Progenitor cell of endocrine pancreas (in vitro differentiated cells): ENCODE measurements around the gene EFL1. TPM values are rescaled to one million over a fixed set of nuclear protein-coding genes. Genes with fewer than 3 reads are reported as not detected.
"Not testable (repeated sequence)": the region's sequence is repeated elsewhere in the genome, so short reads cannot be mapped to it uniquely, and the experiment has no call there.

Experiments used
- DNase-seq: peaks from one replicate; pipeline ENCODE4 v3.0.0; 2021; ENCODE audit warnings: low spot score; ENCODE audit not compliant: unreplicated experiment
- H3K27ac Mint-ChIP-seq: 2 replicates; pipeline ENCODE4 v1.8.0; 2021; ENCODE audit warnings: mild to moderate bottlenecking, moderate library complexity, mixed read lengths
- H3K27me3 Mint-ChIP-seq: 2 replicates; pipeline ENCODE4 v1.8.0; 2021; ENCODE audit warnings: mixed read lengths
- H3K36me3 Mint-ChIP-seq: 2 replicates; pipeline ENCODE4 v1.8.0; 2022; ENCODE audit warnings: mixed read lengths; ENCODE audit not compliant: insufficient read depth
- H3K4me1 Mint-ChIP-seq: 2 replicates; pipeline ENCODE4 v1.8.0; 2021; ENCODE audit warnings: low read depth, mixed read lengths
- H3K4me3 Mint-ChIP-seq: 2 replicates; pipeline ENCODE4 v1.8.0; 2021; ENCODE audit warnings: low read depth, mild to moderate bottlenecking, moderate library complexity, mixed read lengths
- H3K9me3 Mint-ChIP-seq: 2 replicates; pipeline ENCODE4 v1.8.0; 2021; ENCODE audit warnings: low read depth, mixed read lengths
- total RNA-seq: library from RNA; stranded (reverse); gene quantifications from 2 replicates; pipeline ENCODE4 v1.2.1, GENCODE V29; 2021
- TF ChIP-seq, protein P1 (sequence below): fragments of 200-600 bp; sonication (generic); IDR thresholded peaks from one replicate; pipeline ENCODE4 v1.5.0; 2021; ENCODE audit warnings: antibody characterized with exemption, mild to moderate bottlenecking; ENCODE audit not compliant: unreplicated experiment

EFL1 gene
- total RNA-seq, 1 donor from 2014 or later, result 31.1 TPM

- H3K4me1 Mint-ChIP-seq, result no peaks in the 10 kb centered on the region
- DNase-seq, result no peak
- no peaks in the 10 kb centered on the region for H3K9me3 Mint-ChIP-seq
- TF ChIP-seq, protein P1, sequence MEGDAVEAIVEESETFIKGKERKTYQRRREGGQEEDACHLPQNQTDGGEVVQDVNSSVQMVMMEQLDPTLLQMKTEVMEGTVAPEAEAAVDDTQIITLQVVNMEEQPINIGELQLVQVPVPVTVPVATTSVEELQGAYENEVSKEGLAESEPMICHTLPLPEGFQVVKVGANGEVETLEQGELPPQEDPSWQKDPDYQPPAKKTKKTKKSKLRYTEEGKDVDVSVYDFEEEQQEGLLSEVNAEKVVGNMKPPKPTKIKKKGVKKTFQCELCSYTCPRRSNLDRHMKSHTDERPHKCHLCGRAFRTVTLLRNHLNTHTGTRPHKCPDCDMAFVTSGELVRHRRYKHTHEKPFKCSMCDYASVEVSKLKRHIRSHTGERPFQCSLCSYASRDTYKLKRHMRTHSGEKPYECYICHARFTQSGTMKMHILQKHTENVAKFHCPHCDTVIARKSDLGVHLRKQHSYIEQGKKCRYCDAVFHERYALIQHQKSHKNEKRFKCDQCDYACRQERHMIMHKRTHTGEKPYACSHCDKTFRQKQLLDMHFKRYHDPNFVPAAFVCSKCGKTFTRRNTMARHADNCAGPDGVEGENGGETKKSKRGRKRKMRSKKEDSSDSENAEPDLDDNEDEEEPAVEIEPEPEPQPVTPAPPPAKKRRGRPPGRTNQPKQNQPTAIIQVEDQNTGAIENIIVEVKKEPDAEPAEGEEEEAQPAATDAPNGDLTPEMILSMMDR, result no peak
- H3K27me3 Mint-ChIP-seq, result peaks cover 2% of the 10 kb centered on the region
- H3K36me3 Mint-ChIP-seq, result no peaks in the 10 kb centered on the region
- no peak overlapping the region for H3K4me3 Mint-ChIP-seq
- no peak overlapping the region for H3K27ac Mint-ChIP-seq
These were observed 36.0 kb upstream of the EFL1 start for GRCh38 chr15:82298520-82298919.

GRCh38 chr15:82298032-82298431, 35.5 kb upstream of the EFL1 start:
- TF ChIP-seq, protein P1, result no peak
- no peaks in the 10 kb centered on the region for H3K9me3 Mint-ChIP-seq
- H3K4me1 Mint-ChIP-seq, result no peaks in the 10 kb centered on the region
- H3K4me3 Mint-ChIP-seq, result no peak overlapping the region
- H3K36me3 Mint-ChIP-seq, result no peaks in the 10 kb centered on the region
- H3K27ac Mint-ChIP-seq, result no peak overlapping the region
- no peaks in the 10 kb centered on the region for H3K27me3 Mint-ChIP-seq
- no peak for DNase-seq

DNA sequence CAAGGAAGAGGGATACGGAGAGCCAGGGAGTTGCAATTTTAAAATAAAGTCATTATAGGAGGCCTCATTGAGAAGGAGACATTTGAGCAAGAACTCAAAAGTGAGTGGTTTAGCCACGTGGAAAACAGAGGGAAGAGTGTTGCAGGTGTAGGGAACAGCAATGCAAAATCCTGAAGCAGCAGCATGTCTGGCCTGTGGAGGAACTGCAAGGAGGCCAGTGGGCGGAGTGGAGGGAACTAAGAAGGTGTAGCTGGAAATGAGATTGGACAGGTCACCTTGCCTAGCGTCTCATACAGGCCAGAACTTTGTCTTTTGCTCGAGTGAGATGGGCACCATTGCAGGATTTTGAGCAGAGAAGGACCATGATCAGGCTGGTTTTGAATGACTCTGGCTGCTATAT, 35.0 kb upstream of the EFL1 start:
- Mint-ChIP-seq H3K9me3 (no peaks in the 10 kb centered on the region), H3K4me3 (no peak overlapping the region), H3K4me1 (no peaks in the 10 kb centered on the region), H3K27me3 (no peaks in the 10 kb centered on the region), H3K27ac (no peak overlapping the region), H3K36me3 (no peaks in the 10 kb centered on the region)
- TF ChIP-seq, protein P1, result no peak
- DNase-seq, result no peak

DNA sequence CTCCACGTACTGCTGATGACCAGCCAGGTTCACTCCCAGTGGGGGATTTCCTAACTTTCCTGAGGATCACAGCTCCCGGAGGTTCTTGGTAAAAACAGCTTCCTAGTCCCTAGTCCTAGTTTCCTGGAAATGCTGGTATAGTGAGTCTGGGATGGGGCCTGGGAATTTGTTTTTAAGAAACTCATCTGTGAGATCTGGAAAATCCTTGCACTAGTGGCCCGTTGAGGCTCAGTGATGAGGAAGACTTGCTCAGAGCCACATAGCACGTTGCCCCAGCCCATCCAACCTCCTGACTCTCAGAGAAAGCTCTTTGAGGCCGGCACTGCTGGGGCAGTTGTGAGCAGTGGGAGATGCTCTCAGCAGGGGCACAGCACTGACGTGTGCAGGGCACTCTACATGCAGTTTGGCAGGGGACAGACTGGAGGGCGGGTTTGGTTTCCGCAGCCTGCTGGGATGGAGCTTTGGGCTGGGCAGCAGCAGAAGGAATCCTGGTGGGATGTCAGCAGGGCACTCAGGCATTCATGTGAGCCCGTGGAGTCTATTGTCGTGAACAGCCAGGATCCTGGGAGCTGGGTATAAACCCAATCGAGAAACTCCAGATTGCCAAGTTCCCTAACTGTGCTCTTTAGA, 31.6 kb upstream of the EFL1 start:
- Mint-ChIP-seq H3K27me3 (no peaks in the 10 kb centered on the region), H3K9me3 (peaks cover 8% of the 10 kb centered on the region), H3K4me3 (no peak overlapping the region), H3K27ac (no peak overlapping the region), H3K36me3 (no peaks in the 10 kb centered on the region), H3K4me1 (no peaks in the 10 kb centered on the region)
- TF ChIP-seq, protein P1, result no peak
- no peak for DNase-seq

- Mint-ChIP-seq H3K4me1 (no peaks in the 10 kb centered on the region), H3K27me3 (no peaks in the 10 kb centered on the region), H3K4me3 (no peak overlapping the region), H3K36me3 (no peaks in the 10 kb centered on the region), H3K27ac (no peak overlapping the region), H3K9me3 (peaks cover 17% of the 10 kb centered on the region)
- TF ChIP-seq, protein P1, result no peak
- no peak for DNase-seq
These were observed 29.7 kb upstream of the EFL1 start for GRCh38 chr15:82292271-82292670.

DNA sequence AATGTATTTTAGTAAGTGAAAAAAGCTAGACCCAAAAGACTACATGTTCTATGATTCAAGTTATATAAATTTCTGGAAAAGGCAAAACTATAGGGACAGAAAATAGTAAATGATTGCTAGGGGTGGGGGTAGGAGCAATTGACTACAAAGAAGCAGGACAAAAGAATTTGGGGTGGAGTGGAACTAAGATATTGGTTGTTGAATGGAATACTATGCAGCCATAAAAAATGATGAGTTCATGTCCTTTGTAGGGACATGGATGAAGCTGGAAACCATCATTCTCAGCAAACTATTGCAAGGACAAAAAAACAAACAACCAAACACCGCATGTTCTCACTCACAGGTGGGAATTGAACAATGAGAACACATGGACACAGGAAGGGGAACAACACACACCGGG, 25.7 kb upstream of the EFL1 start:
- H3K4me3 Mint-ChIP-seq, H3K27ac Mint-ChIP-seq, H3K36me3 Mint-ChIP-seq, H3K4me1 Mint-ChIP-seq, H3K27me3 Mint-ChIP-seq, DNase-seq: not testable (repeated sequence)
- H3K9me3 Mint-ChIP-seq, result peaks cover 17% of the 10 kb centered on the region

DNA sequence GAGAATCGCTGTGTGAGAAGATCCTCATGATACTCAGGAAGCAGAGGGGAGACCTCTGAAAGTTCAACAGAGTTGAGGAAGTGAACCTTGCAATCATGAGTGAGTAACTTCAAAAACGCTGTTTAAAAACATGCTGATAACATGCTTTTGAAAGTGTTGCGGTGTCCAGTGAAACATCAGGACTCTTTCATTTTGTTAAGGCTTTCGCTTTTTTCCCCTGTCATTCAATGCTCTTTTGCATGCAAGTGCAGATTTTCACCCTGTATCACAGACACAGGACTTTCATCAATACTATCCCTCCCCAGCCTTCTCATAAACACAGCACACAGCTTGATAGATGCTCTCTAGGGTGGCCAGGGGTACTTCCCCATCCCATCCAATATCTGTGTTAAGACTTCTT, 23.9 kb upstream of the EFL1 start:
- H3K27me3 Mint-ChIP-seq, result not testable (repeated sequence)

DNA sequence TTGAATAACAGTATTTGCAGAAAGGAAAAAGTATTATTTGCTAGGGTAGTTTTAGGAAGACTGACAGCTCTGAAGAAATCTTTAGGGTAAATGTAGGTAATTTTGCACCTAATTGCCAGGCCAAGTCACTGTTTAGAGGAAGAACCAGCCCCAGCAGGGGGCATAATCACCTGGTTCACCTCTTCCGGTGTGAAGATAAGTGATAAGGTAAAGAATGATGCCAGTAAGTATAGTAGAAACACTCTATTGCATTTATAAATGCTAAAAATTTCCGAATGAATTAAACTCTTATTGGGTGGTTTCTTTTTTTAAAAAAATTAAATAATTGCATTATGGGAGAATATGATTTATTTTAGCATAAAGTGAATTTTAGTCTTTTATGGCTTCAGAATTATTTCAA, 21.8 kb upstream of the EFL1 start:
- not testable (repeated sequence) for H3K4me1 Mint-ChIP-seq, H3K27ac Mint-ChIP-seq, DNase-seq, H3K4me3 Mint-ChIP-seq, H3K27me3 Mint-ChIP-seq, H3K36me3 Mint-ChIP-seq
- peaks cover 11% of the 10 kb centered on the region for H3K9me3 Mint-ChIP-seq

More for the DNA sequence above, 23.9 kb upstream of the EFL1 start:
- not testable (repeated sequence) for H3K36me3 Mint-ChIP-seq, H3K4me1 Mint-ChIP-seq, H3K4me3 Mint-ChIP-seq, DNase-seq, H3K27ac Mint-ChIP-seq
- peaks cover 17% of the 10 kb centered on the region for H3K9me3 Mint-ChIP-seq

DNA sequence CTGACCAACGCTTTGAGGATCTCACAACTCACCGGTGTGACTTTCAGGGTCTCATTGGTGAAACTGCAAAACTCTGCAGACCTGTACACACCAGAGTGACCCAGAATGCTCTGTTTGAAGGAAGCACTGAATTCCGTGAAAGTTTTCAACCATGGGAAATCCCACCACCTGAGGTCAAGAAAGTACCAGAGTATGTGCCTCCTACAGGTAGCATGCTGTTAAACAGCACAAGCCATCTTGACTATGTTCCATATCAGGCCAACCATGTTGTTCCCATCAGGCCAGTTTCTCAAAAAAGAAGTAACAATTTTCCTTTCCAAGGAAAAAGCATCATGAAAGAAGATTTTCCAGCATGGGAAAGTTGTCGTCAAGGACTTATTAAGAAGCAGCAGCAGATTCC, 19.9 kb upstream of the EFL1 start:
- not testable (repeated sequence) for H3K27me3 Mint-ChIP-seq, DNase-seq, H3K36me3 Mint-ChIP-seq, H3K9me3 Mint-ChIP-seq, H3K27ac Mint-ChIP-seq, H3K4me1 Mint-ChIP-seq, H3K4me3 Mint-ChIP-seq
